NCI-H82 treated with DMSO at 0.1 percent for 48 hours (cell line): ENCODE results near the gene GALNTL6.

ENCODE experiments used
- DNase-seq: peaks from one replicate; lab custom pipeline; 2025; ENCODE audit not compliant: unreplicated experiment; lab: John Stamatoyannopoulos, UW

Gene GALNTL6

DNA sequence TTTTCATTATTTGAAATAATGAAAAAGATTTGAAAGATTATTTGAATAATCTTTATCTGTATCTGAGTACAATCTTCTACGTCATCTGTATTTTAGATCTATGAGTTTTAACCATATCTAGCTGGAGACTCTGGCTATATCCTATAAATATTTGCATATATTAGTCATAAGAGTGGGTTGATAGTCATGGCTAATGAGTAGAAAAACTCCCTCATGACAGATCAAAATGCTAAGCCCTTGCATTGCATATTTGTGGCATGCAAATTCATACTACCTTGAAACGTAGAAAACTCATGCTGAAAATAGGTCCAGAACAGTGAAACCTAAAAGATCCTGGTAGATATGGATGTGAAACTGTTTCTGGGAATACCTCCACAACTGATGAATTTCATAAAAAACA lies 291.3 kb downstream of the GALNTL6 start:
- no peak for DNase-seq

DNA sequence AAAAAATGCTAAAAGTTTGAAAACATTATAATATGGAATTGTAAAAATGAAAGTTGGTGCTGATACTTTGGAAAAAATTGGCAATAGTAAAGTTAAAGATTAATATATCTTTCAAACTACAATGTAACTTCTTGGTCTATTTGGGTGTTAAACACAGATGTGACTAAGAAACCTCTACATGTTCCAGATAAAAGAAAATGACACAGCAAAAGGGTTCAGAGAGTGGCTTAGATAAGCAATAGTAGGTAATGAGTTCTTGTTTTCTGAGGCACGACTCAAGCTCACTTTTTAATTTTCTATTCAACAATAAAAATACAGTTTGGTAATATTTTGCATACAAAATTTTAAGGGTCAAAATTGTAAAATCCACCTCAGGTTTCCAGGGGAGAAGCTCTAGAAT lies 292.7 kb downstream of the GALNTL6 start:
- no peak for DNase-seq

DNA sequence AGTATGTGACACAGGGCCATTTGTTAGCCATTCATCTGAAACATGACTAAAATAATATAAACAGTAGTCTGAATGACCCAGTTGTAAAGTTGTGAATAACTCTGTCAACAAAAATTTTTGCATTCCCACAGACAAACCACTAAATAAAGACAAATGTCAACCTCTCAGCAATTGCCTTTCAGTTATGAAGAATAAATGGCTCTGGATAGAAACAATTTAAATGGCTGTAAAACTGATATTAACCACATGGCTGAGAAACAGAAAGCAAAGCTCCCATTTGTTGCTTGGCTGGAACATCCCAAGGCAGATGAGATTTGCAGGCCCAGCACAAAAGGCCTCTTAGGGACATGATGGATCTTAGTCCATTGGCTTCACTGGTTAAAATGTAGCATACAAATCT lies 296.3 kb downstream of the GALNTL6 start:
- DNase-seq = no peak

DNA sequence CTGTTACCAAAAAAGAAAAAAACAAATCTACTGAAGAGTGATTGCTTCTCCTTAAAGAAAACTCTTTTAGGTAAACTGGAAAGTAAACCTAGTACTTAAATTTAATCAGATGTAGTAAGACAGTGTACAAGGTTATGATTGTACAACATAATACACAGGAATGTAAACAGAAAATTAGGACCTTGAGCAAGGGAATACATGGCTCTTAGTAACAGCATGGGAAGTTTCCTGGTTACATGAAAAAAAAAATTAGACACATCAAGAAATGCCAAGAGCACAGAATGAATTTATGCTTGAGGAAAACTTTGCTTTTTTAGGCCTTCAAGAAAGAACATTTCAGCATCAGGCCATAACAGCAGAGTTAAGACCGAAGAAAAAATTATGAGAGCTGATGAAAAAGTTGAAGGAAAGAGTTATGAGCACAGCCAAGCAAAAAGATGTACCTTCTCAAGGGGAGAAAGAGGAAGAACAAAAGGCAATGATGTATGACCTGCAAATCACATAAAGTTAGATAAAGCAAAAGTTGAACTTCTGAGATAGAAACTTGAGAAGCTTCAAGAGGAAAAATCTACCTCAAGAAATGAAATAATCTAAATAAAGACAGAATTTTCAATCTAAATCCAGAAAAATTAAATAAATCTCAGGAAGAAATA lies 311.6 kb downstream of the GALNTL6 start:
- no peak for DNase-seq

DNA sequence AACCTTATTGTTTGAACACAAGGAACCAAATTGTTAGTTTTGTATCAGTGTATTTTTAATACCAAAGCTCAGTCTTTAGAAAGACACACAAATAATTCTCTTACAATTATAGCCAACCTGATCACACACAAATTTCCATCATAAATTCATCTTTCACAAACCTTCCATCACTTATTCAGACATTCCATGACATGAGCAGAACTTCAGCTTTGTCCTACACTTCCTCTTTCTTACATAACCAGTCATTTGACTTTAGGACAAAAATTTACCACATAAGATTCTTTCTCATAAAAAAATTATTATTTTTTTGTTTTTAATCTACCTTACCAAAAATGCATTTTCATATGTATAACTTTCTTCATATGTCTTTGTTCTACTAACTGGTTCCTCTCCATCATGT lies 312.2 kb downstream of the GALNTL6 start:
- no peak for DNase-seq

DNA sequence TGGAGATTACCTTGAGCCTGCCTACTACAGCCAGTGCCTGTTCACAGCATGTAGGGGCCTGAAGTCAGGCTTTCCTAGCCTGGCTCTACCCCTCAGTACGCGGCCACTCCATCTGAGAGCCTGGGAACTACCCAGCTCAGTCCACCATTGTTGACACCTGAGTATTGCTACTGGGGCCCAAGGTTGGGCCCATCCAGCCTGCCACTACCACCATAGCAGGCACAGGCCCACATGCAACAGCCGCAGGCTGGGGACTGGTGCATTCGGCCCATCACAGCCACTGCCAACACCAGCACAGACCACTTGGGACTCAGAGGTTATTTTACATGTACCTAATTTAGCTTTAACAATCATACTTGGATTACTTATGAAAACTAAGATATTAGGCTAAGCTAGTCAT lies 314.0 kb downstream of the GALNTL6 start:
- DNase-seq = no peak

DNA sequence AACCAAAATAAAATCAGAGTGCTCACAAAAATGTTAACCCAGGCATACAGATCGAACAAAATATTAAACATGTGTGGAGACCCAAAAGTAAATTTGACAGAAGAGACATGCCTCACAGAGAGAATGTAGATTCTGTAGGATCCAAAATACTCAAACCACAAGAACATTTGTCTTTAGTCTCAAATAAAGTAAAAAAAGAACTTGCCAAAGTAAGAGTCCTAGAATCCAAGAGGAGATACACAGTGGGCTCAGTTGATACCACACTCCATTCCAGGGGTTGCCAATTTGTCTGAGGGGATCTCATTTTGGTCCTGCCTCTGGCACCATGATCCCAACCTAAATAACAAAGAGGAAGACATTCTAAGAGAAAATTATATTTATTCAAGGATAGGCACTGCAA lies 316.4 kb downstream of the GALNTL6 start:
- no peak for DNase-seq

DNA sequence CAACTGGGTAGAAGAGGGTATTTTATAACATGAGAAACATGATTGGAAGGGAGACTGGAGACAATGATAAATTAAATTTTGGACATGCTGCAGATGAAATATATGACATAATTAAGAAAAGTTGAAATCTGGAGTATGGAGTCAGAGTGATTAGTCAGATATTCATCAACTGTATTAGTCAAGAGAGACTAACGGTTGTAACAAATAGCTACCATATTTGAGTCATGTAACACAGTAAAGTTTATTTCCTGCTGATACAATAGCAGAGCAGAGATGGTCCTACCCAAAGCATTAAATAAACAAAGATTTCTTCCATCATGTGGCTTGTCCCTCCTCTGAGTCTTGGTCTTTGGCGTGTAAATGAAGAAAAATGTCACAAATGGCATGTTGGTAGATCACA lies 321.3 kb downstream of the GALNTL6 start:
- no peak for DNase-seq

DNA sequence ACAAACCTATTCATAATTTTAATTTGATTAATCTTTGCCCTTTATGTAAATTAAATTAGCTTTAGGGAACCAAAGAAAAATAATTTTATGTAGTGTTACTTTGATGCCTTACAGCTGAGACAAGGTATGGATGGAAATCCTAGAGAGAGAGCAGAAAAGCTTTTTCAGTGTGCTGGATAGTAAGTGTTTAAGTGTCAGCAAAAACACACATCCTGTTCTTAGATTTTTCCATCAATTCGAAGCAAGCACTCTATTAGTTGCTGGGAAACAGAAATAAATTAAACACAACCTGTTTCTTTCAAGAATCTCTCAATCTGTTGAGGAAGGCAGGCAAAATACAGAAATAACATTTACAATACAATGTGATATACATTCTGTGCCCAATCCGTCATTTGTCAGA lies 327.8 kb downstream of the GALNTL6 start:
- no peak for DNase-seq

DNA sequence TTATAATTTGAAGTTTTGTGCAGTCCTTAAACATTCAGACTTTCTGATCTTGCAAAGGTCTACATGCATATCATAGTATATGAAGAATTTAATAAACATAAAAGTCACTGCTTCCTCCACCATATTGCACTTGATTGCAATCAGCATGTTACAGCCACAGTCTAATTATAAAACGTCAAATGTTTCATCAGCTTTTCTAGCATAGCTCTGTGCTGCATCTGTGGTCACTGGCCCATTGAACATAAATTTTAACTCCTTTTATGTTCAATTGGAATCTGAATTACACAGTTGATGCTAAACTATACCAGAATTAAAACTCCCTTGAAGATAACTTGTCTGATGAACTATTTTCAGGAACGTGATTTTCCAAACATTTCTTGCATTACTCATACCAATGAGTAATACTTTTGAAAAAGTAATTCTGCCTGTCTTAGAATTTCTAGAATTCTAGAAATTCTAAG lies 329.1 kb downstream of the GALNTL6 start:
- no peak for DNase-seq

DNA sequence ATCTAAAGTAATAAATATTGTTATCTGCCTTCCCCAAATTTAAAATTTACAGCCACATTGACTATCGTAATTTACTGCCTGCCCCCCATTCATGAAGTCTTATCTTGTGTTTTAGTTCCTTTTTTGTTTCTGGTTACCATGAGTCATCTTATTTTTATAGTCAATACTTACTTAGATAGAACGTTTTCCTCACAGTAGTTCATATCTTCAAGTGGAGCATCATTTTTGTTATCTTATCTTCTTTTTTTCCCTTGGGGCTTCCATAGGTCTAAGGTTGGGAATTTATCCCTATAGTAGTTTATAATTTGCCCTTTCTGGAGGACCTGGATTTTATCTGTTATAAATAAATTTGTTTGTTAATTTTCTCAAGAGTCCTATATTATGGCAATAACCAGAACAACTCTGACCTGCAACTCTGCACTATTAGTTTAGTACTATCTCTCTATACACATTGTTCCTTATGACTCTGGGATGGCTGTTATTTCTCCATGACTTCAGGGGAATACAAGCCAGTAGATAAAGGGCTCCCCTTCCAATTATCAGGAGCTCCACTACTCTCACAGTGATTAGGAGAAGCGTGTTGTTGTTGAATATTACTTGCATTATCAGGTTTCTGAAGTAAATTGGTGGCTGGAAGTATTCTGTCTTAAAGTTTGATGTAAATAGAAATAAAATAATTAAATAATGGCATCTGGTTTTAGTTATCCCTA lies 330.6 kb downstream of the GALNTL6 start:
- no peak for DNase-seq

DNA sequence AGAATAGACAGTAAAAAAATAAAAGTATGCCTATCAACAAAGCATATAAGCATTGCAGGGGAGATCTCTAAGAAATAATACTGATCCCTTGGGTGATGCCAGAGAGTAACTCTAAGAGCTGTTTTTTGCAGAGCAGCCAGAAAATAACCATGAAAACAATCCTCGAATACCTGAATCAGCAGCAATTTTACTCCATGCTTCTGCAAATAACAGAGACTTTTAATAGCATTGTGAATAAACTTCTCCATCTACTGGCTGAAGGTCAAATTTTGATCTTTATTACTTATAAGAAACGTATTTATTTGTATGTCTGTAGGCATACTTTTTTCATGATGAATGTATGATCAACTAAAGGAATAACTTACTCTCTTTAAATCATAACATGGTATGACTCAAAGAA lies 334.5 kb downstream of the GALNTL6 start:
- DNase-seq = no peak

DNA sequence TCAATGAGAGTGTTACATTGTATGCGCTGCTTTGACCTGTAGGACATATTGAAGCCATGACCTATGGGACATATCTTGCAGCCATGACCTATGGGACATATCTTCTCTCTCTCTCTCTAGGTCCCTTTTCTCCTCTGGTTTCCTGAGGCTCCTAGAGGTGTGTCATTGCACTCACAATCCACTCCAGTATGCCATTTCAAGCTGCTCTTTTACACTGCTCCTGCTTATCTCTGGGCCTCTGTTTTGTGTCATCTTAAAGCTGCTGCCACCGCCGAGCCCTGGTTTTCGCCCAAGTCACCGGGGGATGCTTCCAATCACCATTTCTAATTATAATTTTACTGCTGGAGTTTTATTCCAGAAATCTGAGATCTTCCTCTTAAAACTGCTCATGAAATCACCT lies 336.1 kb downstream of the GALNTL6 start:
- no peak for DNase-seq

DNA sequence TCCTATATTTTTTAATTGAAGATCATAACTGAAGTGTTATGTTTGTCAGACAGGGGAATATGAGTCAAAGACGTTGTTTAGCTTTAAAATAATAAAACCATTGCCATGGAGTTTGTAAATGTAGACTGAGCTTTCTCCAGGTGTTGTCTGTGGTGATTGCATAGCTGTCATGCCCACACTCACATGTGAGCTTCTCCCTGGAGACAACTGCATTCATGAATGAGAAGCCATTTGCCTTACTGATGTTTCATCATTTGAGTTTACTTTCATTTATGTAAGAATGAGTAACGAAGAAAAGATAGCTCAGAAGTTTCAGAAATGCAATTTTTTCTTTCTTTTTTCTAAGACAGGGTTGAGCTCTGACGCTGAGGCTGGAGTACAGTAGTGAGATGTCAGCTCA lies 339.1 kb downstream of the GALNTL6 start:
- no peak for DNase-seq

DNA sequence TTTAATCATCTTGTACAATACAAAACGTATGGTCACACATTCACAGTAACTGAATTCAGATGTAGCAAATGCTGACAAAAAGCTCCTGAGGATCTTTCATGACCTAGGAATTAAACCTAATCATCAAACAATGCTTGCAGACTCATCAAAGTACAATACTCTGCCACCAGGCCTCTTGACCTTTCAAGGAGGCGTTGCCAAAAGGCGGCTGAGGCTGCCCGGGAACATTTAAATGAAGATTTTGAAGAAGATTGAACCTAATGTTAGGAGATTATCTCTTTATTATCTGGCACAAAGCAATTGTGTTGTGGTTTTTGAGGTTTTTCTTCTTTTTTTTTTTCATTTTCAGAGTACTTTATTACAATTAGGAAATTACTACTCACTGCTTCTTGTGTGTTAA lies 340.5 kb downstream of the GALNTL6 start:
- no peak for DNase-seq

DNA sequence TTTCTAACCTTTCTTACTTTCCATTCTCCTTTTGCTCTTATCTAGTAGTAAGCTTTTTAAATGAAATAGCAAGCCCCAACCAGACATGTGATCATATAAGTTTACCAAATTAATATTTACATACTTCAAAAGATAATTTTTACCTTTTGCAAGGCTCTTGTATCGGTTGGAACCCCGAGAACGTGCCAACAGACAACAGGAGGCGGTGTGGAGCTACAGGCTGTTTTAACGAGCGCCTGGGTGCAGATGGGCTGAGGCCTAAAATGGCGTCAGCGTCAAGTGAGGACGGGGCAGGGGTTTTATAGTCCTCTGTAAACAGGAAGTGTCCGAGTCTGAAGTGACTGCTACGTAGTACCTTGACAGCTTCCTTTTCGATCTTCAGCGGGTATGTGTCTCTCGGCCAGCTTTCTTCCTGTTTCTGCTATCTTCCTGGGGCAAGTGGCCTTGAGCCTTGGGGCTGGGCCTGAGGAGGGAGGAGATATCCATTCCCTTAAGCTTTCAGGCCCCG lies 342.7 kb downstream of the GALNTL6 start:
- no peak for DNase-seq

DNA sequence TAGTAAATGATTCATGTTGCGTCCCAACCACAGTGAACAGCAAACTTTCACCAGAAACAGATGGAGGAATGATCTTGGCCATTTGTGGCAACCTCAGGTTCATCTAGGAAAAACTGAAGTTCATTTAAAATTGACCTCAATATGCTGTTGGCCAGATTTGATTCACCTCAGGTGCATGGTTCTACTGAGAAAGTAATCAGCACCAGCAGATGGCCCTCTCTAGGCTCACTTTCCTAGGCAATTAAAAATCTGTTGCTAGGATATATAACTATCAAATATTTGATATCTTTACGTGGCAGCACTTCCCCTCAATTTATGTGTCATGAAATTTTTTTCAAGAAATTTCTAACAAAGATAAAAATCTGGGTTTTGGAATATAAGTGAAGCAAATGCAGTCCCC lies 344.7 kb downstream of the GALNTL6 start:
- DNase-seq = no peak

DNA sequence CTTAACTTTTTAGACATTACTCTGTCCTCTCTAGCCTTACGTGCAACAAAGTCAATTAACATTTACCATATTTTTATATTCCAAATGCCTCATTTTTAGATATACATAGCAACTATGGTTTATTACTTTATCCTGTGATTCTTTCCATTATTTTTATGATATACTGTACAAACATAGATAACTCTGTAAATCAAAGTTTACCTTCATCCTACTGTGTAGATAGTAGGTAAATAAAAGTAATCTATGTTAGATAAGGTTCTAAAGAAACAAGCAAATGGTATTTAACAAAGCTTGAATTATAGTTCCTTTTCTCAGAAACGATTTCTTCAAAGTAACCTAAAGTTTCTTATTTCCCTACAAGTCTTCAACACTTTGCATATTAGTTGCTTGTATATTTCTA lies 350.0 kb downstream of the GALNTL6 start:
- no peak for DNase-seq

DNA sequence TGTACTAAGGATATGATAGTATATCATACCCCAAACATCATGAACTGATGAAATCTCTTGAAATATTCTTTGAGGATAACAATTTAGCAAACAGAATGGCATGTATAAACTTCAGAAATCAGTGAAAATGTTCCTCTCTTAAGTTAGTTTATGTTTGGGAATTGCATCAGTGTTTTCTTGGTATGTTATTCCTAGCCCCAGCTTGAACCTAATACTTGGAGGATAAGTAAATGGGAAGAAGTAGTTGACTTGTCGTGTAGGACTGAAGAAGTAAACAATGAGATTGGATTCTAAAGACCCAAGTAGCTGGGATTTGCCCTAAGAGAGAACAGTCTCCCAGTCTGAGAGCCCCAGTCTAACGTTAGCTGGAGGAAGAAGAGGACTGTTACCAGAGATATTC lies 355.7 kb downstream of the GALNTL6 start:
- DNase-seq = no peak

DNA sequence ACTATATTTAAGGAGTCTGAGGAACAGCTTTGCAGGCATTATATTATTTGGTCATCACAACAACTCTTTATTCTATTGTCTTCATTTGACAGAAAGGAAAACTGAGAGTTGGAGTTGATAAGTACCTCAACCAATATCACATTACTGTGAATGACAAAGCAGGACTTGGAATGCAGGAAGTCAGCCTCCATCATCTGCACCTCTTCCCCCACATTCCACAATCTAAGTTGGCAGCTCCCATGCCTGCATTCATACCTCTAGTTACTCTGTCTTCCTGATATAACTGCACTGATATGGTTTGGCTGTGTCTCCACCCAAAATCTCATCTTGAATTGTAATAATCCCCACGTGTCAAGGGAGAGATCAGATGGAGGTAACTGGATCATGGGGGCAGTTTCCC lies 356.7 kb downstream of the GALNTL6 start:
- no peak for DNase-seq

DNA sequence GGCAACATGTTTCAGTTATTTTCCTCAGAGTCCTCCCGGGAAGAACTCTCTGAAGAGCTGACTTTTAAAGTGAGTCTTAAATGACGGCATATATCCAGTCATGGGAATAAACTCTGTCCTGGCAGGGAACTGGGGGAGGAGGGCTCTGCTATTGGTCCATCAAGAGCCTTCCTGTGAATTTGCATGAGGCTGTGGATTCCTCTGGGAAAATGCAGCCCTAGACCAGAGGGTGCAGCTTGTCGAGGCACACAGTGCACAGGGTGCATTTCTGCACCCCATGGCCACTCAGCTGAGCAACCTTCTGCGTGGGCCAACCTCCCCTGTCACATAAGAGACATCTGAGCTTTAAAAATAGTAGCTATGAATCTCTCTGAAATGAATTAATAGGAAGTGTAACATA lies 360.0 kb downstream of the GALNTL6 start:
- no peak for DNase-seq

DNA sequence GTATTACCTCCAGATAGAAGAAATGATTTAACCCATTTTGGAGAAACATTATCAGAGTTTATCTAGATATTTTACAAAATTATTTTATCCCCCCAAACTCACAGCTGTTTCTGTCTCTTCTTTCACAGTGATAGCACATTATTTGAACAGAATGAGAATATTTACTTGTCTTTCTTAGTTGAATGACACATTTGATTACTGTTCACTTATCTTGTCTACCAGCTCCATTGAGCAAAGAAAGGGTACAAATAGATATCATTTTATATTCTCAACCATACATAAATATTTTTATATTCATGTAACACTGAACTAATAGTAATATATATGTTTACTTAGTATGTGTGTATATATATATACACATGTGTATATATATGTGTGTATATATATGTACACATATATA lies 364.2 kb downstream of the GALNTL6 start:
- DNase-seq = no peak
